Measurements from ENCODE around the gene BTN2A1.
"Not testable (repeated sequence)": the region's sequence is repeated elsewhere in the genome, so short reads cannot be mapped to it uniquely, and the experiment has no call there.

The BTN2A1 gene

DNA sequence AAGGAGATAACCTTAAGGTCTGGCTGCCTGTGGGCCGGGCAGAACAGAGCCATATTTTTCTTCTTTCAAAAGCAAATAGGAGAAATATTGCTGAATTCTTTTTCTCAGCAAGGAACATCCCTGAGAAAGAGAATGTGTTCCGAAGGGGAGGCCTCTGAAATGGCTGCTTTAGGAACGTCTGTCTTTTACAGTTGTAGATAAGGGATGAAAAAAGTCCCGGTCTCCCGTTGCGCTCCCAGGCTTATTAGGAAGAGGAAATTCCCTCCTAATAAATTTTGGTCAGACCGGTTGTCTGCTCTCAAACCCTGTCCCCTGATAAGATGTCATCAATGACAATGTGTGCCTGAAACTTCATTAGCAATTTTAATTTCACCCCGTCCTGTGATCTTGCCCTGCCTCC, 24.1 kb upstream of the BTN2A1 start:
- not testable (repeated sequence) for DNase-seq

- no peak for DNase-seq
Observed at GRCh38 chr6:26436018-26436417, 21.7 kb upstream of the BTN2A1 start.

DNA sequence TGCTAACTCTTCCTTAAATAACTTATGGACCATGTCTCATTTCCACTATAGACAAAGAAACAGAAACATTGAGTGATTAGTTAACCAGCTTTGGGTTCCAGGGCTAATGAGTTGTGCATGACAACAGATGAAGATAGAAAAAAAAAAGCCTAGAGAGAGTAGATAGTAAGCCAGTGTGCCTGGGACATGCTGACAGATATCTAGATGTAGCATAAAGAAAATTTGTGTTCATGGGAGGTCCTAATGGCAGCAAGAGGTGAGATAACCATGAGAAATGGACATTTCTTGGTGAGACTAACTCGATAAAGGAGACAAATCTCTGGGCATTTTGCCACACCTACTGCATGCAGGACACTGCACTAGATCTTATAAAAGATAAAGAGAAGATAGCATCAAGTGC, 20.2 kb upstream of the BTN2A1 start:
- DNase-seq: no peak

GRCh38 chr6:26438000-26438399, 19.8 kb upstream of the BTN2A1 start:
- DNase-seq: no peak

- no peak for DNase-seq
Observed at GRCh38 chr6:26439151-26440125, 18.3 kb upstream of the BTN2A1 start.

- DNase-seq: no peak
Observed at GRCh38 chr6:26440977-26441358, 16.8 kb upstream of the BTN2A1 start.

DNA sequence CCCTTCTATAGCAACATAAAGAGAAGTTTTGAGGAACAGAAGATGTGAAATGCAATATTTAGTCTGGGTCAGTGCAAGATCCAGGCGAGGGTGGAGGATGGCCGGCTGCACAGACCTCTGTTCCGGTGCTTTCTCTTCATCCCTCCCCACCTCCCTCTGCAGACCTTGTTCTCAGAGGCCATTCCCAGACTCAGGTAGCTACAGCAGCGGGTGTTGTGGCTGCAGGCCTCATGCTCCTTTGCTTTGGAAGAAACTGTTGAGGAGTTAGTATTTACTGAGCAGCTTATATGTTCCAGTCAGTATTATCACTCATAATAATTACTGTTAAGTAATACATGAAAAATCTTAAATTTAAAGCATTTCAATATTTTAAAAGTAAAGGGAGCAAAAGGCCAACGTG, 15.8 kb upstream of the BTN2A1 start:
- no peak for DNase-seq

DNA sequence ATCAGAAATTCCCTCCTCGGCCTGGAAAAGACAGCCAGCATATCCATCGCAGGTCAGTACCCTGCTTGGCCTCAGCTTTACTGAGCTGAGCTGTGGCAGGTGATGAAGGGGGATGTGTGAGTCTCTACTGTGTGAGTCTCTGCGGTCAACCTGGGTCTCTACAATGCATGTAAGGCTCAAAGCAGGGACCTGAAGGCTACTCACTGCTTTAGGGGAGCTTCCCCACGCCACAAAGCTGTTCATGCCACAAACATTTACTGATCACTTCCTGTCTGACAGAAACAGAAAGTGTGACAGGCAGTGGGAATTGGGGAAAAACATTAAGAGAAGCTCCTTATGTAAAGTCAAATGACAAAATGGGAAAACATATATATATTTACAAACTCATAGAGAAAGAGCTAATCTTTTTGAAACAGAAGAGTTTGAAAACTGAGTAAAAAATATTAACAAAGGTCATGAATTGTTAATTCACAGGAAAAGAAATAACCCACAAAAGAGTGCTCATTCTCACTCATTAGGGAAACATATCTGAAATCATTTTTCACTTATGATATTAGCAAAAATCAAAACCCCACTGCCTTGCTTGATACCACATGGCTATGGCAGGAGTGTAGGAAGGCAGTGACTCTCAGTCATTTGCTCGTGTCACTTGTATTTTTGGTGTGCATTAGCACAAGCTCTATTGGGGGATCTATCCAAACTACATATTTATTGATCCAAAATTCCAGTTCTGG, 11.7 kb upstream of the BTN2A1 start:
- DNase-seq: no peak

DNA sequence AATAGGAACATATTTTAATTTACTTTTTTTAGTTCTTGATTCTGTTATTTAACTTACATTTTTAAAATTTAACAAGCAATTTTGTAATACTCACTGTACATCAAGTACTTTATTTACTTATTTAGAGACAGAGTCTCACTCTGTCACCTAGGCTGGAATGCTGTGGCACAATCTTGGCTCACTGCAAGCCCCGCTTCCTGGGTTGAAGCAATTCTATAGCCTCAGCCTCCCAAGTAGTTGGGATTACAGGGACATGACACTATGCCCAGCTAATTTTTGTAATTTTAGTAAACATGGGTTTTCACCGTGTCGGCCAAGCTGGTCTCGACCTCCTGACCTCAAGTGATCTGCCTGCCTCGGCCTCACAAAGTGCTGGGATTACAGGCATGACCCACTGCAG, 10.5 kb upstream of the BTN2A1 start:
- no peak for DNase-seq

DNA sequence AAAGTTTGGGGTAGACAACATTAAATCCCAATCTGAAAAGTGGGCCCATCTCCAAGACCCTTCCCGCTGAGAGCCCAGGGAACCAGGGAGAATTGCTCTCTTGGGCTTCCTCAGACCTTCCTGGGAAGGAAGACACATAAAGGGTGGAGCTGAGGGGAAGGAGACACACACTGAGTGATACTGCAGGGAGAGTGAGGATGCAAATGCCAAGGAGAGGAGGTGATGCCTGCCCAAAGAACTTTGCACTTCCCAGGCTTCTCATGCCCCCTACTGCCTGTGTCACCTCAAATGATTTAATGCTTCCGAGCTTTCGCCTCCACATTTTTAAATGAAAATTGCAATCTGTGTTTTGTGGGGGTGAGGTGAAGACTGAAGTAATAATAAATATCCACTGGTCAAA, 7.5 kb upstream of the BTN2A1 start:
- DNase-seq: no peak

DNA sequence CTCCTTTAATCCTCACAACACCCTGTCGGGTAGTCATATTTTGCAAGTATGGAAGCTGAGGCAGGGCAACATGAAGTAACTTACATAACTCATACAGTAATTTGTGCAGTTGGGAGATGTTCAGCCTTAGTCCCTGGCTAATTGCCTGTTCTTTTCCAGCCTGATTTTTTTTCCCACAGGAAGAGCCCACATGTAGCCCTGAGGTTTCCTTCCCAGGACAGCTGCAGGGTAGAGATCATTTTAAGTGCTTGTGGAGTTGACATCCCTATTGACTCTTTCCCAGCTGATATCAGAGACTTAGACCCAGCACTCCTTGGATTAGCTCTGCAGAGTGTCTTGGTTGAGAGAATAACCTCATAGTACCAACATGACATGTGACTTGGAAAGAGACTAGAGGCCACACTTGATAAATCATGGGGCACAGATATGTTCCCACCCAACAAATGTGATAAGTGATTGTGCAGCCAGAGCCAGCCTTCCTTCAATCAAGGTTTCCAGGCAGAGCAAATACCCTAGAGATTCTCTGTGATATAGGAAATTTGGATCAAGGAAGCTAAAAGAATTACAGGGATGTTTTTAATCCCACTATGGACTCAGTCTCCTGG, 5.0 kb upstream of the BTN2A1 start:
- DNase-seq: no peak

DNA sequence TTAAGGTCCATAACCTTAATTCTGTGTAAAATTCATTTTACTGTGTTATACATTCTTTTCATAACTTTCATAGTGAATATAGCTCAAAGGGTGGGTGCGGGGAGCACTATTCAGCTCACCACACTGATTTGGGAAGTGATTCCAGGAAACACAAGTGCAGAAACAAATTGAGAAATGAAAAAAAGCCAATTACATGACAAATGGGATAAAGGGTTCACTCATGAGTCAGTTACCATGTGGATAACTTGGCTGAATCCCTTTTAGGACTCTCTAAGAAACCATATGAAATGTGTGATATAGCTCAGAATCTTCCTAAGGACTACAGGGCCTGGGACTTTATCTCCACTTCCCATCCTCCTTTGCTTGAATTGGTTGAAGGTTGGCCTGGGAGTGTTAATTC, 3.1 kb upstream of the BTN2A1 start:
- DNase-seq: no peak

DNA sequence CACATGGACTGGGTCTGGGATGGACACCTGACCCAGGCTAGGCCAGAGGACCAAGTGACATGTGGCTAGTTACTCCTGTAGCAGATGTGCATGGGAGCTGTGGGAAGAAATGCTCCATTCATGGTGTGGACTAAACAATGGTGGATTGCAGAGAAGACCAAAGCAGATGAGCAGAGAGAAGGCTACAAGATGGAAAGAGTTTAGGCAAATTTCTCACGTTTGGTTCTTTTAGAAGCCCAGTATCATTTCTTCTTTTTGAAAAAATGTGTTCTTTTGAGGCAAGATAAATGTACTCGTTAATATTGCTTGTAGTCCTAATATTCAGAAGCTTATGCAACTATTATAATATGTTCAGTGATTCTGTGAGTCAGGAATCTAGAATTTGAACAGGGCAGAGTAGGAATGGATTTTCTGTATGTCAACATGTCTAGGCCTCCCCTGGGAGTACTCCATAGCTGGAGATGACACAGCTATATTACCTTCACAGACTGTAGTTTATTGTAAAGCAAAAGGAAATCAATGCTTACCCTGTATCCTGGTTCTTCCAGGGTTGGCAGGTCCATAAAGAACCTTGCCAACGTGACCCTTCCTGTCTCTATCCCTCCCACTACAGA, 2.3 kb upstream of the BTN2A1 start:
- no peak for DNase-seq

GRCh38 chr6:26457264-26457805, 420 bp upstream of the BTN2A1 start:
- no peak for DNase-seq

GRCh38 chr6:26459023-26459810, 1.5 kb downstream of the BTN2A1 start:
- DNase-seq: no peak

GRCh38 chr6:26461353-26461752, 3.6 kb downstream of the BTN2A1 start:
- DNase-seq: not testable (repeated sequence)

- no peak for DNase-seq
Observed at GRCh38 chr6:26464014-26464413, 6.3 kb downstream of the BTN2A1 start.

GRCh38 chr6:26464416-26465131, 6.8 kb downstream of the BTN2A1 start:
- no peak for DNase-seq

- no peak for DNase-seq
Observed at GRCh38 chr6:26465776-26466175, 8.0 kb downstream of the BTN2A1 start.

- DNase-seq: no peak
Observed at GRCh38 chr6:26468829-26469228, 11.1 kb downstream of the BTN2A1 start.

GRCh38 chr6:26470643-26471042, 12.9 kb downstream of the BTN2A1 start:
- DNase-seq: no peak
